ENCODE results near the gene CCDC9B.

DNA sequence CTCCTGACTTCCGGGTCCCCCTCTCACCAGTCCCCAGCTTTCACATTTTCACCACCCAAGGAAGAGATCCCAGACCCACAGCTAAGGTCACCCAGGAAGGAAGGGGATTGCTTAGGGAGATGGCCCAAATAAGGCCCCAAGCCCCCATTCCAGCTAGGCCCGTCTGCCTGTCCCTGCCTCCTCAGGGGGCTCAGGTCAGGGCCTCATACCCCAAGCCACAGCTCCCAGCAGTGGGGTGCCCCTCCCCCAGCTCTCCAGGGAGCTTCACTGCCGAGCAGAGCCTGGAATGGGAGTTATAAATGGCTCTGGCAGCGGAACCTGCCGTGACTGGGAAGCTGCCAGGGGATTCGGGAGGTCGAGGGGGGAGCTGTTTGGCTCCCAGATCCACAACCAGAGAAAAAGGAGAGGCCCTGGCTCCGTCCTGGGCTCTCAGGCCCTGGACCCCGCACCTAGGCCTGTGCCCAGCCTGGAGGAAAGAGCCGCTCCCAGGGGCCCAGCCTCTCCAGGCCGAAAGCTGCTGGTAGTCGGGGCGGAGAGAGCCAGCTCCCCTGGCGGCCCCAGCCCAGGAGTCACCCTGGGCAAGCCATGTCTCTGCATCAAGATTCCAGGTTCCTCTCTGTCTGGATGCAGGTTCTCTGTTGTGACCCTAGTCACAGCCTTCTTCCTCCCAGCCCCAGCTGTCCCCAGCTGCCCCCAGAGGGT, 550 bp downstream of the CCDC9B start:
- TF ChIP-seq, protein P1, sequence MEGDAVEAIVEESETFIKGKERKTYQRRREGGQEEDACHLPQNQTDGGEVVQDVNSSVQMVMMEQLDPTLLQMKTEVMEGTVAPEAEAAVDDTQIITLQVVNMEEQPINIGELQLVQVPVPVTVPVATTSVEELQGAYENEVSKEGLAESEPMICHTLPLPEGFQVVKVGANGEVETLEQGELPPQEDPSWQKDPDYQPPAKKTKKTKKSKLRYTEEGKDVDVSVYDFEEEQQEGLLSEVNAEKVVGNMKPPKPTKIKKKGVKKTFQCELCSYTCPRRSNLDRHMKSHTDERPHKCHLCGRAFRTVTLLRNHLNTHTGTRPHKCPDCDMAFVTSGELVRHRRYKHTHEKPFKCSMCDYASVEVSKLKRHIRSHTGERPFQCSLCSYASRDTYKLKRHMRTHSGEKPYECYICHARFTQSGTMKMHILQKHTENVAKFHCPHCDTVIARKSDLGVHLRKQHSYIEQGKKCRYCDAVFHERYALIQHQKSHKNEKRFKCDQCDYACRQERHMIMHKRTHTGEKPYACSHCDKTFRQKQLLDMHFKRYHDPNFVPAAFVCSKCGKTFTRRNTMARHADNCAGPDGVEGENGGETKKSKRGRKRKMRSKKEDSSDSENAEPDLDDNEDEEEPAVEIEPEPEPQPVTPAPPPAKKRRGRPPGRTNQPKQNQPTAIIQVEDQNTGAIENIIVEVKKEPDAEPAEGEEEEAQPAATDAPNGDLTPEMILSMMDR (IDR thresholded peaks at IDR 0.05; ENCODE audit: insufficient read depth, low read depth, low read length) = no peak
- TF ChIP-seq EZH2 (IDR thresholded peaks at IDR 0.05; ENCODE audit: insufficient read depth, low read length) = no peak

Data from astrocyte (in vitro differentiated cells and primary cell).